ENCODE results near the gene ADRA1B.

- no peak for TF ChIP-seq POLR2AphosphoS5 (IDR thresholded peaks at IDR 0.05; ENCODE audit: low read depth, low read length)
- TF ChIP-seq, protein P1, sequence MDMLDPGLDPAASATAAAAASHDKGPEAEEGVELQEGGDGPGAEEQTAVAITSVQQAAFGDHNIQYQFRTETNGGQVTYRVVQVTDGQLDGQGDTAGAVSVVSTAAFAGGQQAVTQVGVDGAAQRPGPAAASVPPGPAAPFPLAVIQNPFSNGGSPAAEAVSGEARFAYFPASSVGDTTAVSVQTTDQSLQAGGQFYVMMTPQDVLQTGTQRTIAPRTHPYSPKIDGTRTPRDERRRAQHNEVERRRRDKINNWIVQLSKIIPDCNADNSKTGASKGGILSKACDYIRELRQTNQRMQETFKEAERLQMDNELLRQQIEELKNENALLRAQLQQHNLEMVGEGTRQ (IDR thresholded peaks at IDR 0.05; ENCODE audit: low read length), result no peak
- TF ChIP-seq CHD2 (IDR thresholded peaks at IDR 0.05; ENCODE audit: low read length), result no peak
- TF ChIP-seq, protein P2, sequence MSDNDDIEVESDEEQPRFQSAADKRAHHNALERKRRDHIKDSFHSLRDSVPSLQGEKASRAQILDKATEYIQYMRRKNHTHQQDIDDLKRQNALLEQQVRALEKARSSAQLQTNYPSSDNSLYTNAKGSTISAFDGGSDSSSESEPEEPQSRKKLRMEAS (IDR thresholded peaks at IDR 0.05), result no peak
- TF ChIP-seq, protein P3, sequence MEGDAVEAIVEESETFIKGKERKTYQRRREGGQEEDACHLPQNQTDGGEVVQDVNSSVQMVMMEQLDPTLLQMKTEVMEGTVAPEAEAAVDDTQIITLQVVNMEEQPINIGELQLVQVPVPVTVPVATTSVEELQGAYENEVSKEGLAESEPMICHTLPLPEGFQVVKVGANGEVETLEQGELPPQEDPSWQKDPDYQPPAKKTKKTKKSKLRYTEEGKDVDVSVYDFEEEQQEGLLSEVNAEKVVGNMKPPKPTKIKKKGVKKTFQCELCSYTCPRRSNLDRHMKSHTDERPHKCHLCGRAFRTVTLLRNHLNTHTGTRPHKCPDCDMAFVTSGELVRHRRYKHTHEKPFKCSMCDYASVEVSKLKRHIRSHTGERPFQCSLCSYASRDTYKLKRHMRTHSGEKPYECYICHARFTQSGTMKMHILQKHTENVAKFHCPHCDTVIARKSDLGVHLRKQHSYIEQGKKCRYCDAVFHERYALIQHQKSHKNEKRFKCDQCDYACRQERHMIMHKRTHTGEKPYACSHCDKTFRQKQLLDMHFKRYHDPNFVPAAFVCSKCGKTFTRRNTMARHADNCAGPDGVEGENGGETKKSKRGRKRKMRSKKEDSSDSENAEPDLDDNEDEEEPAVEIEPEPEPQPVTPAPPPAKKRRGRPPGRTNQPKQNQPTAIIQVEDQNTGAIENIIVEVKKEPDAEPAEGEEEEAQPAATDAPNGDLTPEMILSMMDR (IDR thresholded peaks at IDR 0.05; ENCODE audit: control extremely low read depth in 1 of 3, insufficient read depth in 1 of 3, low read depth in 1 of 3, low read length in 3 of 3), result no peak
- TF ChIP-seq ZNF274 (IDR thresholded peaks at IDR 0.05; ENCODE audit: borderline replicate concordance, extremely low read depth, low read length), result no peak
- no peak for TF ChIP-seq POLR2A (IDR thresholded peaks at IDR 0.05; ENCODE audit: control extremely low read depth in 1 of 2, low read depth in 2 of 2, low read length in 2 of 2)
- TF ChIP-seq SP4 (IDR thresholded peaks at IDR 0.05; ENCODE audit: low read length), result no peak
- no peak for TF ChIP-seq YY1 (IDR thresholded peaks at IDR 0.05; ENCODE audit: low read depth, low read length)
- TF ChIP-seq HDAC2 (IDR thresholded peaks at IDR 0.05; ENCODE audit: borderline replicate concordance in 1 of 2, low read depth in 2 of 2, low read length in 2 of 2), result no peak
- TF ChIP-seq GABPA (IDR thresholded peaks at IDR 0.05; ENCODE audit: borderline replicate concordance, insufficient read depth, low read length), result no peak
- TF ChIP-seq JUND (IDR thresholded peaks at IDR 0.05; ENCODE audit: low read length), result no peak
- TF ChIP-seq TAF1 (IDR thresholded peaks at IDR 0.05; ENCODE audit: low read depth, low read length), result no peak
Observed at GRCh38 chr5:159944056-159944600, 27.8 kb downstream of the ADRA1B start.
